Osteoblast (primary cell): ENCODE measurements around the gene CCDC85B. TPM values are rescaled to one million over a fixed set of nuclear protein-coding genes. Genes with fewer than 3 reads are reported as not detected.

Experiments
- DNase-seq: peaks from one replicate; pipeline ENCODE4 v3.0.0; 2011; ENCODE audit warnings: low spot score, mixed read lengths; ENCODE audit not compliant: insufficient read length; ENCODE audit errors: missing footprints
- H2AFZ ChIP-seq: 2 replicates; pipeline ENCODE4 v1.6.0; 2011; ENCODE audit warnings: mild to moderate bottlenecking, low read length
- H3K27ac ChIP-seq: 2 replicates; pipeline ENCODE4 v1.5.1; 2011; ENCODE audit warnings: mild to moderate bottlenecking, low read depth, low read length, moderate library complexity
- H3K27me3 ChIP-seq: 2 replicates; pipeline ENCODE4 v1.6.0; 2012; ENCODE audit warnings: mild to moderate bottlenecking, control low read depth, inconsistent platforms, low read length, moderate library complexity; ENCODE audit not compliant: insufficient read depth
- H3K36me3 ChIP-seq: 2 replicates; pipeline ENCODE4 v1.5.1; 2011; ENCODE audit warnings: mild to moderate bottlenecking, low read length, control low read depth, moderate library complexity; ENCODE audit not compliant: insufficient read depth
- H3K4me1 ChIP-seq: 2 replicates; pipeline ENCODE4 v1.5.1; 2011; ENCODE audit warnings: mild to moderate bottlenecking, low read length, control low read depth, moderate library complexity; ENCODE audit not compliant: insufficient read depth
- H3K4me2 ChIP-seq: 2 replicates; pipeline ENCODE4 v1.6.0; 2011; ENCODE audit warnings: mild to moderate bottlenecking, low read length; ENCODE audit not compliant: insufficient read depth
- H3K4me3 ChIP-seq: fragments of 200-600 bp; sonication (generic); 3 replicates; pipeline ENCODE4 v1.5.1; 2012; ENCODE audit warnings: mild to moderate bottlenecking, low read length, inconsistent platforms; ENCODE audit not compliant: insufficient read depth
- H3K79me2 ChIP-seq: 2 replicates; pipeline ENCODE4 v1.6.0; 2012; ENCODE audit warnings: mild to moderate bottlenecking, low read length, control low read depth, inconsistent platforms; ENCODE audit not compliant: insufficient read depth
- H3K9me3 ChIP-seq: 2 replicates; pipeline ENCODE4 v1.5.1; 2011; ENCODE audit warnings: low read depth, low read length, control low read depth
- H4K20me1 ChIP-seq: 2 replicates; pipeline ENCODE4 v1.6.0; 2012; ENCODE audit warnings: mild to moderate bottlenecking, low read length, control low read depth; ENCODE audit not compliant: insufficient read depth
- CTCF ChIP-seq: IDR thresholded peaks from 2 replicates; pipeline ENCODE4 v1.5.1; 2011; ENCODE audit warnings: mild to moderate bottlenecking, low read depth, low read length, moderate library complexity; ENCODE audit errors: extremely low read depth
- total RNA-seq: library from RNA; depleted of rRNA; stranded (reverse); fragments of >200 nt; gene quantifications from 2 replicates; pipeline ENCODE4 v1.2.3, GENCODE V29; 2012

CCDC85B gene
- total RNA-seq, 1 donor, result 47.0 TPM

- H3K36me3 ChIP-seq, result no peaks in the 10 kb centered on the region
- no peaks in the 10 kb centered on the region for H3K9me3 ChIP-seq
- no peak overlapping the region for H3K4me3 ChIP-seq
- H4K20me1 ChIP-seq, result no peaks in the 10 kb centered on the region
- no peak overlapping the region for H3K27ac ChIP-seq
- peaks cover 45% of the 10 kb centered on the region for H3K4me1 ChIP-seq
- no peak overlapping the region for H3K4me2 ChIP-seq
- H3K27me3 ChIP-seq, result no peaks in the 10 kb centered on the region
- no peak overlapping the region for H2AFZ ChIP-seq
- peaks cover 3% of the 10 kb centered on the region for H3K79me2 ChIP-seq
- no peak for TF ChIP-seq CTCF
- no peak for DNase-seq
Observed at GRCh38 chr11:65907878-65908277, 17.4 kb downstream of the CCDC85B start.

DNA sequence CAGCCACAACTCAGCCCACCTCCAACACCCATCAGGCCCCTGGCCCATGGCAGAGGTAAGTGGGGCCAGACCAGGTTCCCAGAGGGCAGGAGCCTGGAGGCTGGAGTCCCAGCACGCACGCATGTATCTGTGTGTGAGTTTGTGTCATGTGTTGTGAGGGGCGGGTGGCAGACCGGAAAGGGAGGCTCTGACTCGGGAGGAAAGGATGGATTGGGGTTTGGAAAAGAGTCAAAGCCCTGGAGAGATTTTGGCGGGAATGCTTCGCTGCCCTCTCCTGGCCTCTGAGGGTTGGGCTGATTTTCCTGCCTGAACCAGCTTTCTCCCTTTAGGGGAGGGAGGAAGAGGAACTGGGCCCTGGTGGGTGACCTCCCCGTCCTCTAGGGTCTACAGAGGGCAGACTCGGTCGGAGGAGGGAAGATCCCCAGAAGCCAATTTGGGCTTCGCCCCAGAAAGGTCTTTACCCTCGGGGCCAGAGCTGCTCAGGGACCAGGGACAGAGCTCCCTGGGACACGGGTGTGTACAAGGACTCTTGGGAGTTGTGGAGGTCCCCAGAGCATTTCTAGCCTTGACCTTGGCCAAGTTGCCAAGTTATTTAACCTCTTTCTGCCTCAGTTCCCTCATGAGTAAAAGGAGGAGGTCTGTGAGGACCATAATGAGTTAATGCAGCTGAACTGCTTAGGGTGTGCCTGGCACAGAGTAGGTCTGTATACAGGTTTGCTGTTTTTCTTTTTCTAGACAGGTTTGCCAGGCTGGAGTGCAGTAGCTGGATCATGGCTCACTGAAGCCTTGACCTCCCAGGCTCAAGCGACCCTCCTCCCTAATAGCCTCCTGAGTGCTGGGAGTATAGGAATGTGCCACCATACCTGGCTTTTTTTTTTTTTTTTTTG, 21.5 kb downstream of the CCDC85B start:
- Histone ChIP-seq H3K9me3 (no peaks in the 10 kb centered on the region), H3K79me2 (peaks cover 19% of the 10 kb centered on the region), H4K20me1 (no peaks in the 10 kb centered on the region), H2AFZ (peak overlapping the region; percentile 15), H3K4me1 (peaks cover 60% of the 10 kb centered on the region), H3K36me3 (no peaks in the 10 kb centered on the region), H3K27ac (peak overlapping the region; percentile 96), H3K4me2 (peak overlapping the region; percentile 42), H3K4me3 (peak overlapping the region; percentile 34), H3K27me3 (no peaks in the 10 kb centered on the region)
- peak; percentile 96 for DNase-seq
- peak; percentile 45 for TF ChIP-seq CTCF

GRCh38 chr11:65912845-65913244, 22.4 kb downstream of the CCDC85B start:
- no peaks in the 10 kb centered on the region for H3K9me3 ChIP-seq
- H3K4me3 ChIP-seq, result peak overlapping the region; percentile 21
- peak; percentile 96 for DNase-seq
- peaks cover 65% of the 10 kb centered on the region for H3K4me1 ChIP-seq
- no peaks in the 10 kb centered on the region for H3K27me3 ChIP-seq
- peaks cover 28% of the 10 kb centered on the region for H3K79me2 ChIP-seq
- peak overlapping the region; percentile 96 for H3K27ac ChIP-seq
- H3K36me3 ChIP-seq, result peaks cover 7% of the 10 kb centered on the region
- H3K4me2 ChIP-seq, result peak overlapping the region; percentile 42
- no peak overlapping the region for H2AFZ ChIP-seq
- no peaks in the 10 kb centered on the region for H4K20me1 ChIP-seq
- no peak for TF ChIP-seq CTCF

DNA sequence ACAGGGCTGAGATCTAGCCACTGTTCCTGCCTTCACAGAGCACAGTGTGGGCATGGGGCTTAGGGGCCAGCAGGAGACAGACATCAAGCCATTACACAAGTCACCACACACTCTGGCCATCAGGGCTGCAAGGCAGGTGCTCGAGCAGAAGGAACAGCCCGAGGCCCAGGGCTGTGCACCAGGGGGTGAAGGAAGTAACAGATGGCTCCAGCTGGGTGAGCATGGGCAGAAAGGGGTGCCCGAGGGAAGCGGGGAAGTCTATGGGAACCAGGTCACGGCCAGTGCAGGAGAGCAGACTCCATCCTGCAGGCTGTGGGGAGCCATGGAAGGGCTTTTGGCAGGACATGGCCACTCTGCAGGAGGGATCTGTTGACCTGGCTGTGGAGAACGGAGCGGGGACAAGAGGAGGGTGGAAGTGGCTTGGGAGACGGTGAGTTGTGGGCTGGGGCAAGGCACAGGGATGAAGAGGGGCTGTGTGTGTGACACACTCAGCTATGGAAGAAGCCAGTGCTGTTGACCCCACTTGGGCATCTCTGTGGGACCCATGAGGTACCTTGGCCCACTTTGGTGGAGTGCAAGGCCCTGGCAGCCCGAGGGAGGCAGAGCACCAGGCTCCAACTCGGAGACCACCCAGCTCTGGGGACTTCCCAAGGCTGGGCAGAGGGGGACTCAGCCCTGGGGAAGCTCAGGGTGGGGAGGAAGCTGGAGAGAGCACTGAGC, 24.8 kb downstream of the CCDC85B start:
- no peaks in the 10 kb centered on the region for H3K27me3 ChIP-seq
- H3K4me3 ChIP-seq, result peak overlapping the region; percentile 27
- H3K4me1 ChIP-seq, result peaks cover 74% of the 10 kb centered on the region
- no peaks in the 10 kb centered on the region for H4K20me1 ChIP-seq
- H3K79me2 ChIP-seq, result peaks cover 47% of the 10 kb centered on the region
- peaks cover 7% of the 10 kb centered on the region for H3K36me3 ChIP-seq
- peak overlapping the region; percentile 95 for H3K27ac ChIP-seq
- H3K4me2 ChIP-seq, result peak overlapping the region; percentile 82
- no peak for TF ChIP-seq CTCF
- H3K9me3 ChIP-seq, result no peaks in the 10 kb centered on the region
- H2AFZ ChIP-seq, result no peak overlapping the region
- peak; percentile 88 for DNase-seq
